Cardiac muscle cell (in vitro differentiated cells and primary cell): ENCODE results near the gene NRROS. TPM values are rescaled to one million over a fixed set of nuclear protein-coding genes. Genes with fewer than 3 reads are reported as not detected.
A peak's percentile ranks its signal among the peaks of the same experiment; 100 is the strongest.
"Not testable (repeated sequence)": the region's sequence is repeated elsewhere in the genome, so short reads cannot be mapped to it uniquely, and the experiment has no call there.

Experiments
- DNase-seq, 2 donors: peaks; one replicate each; pipeline versions ENCODE4 v3.0.0 to v3.0.0-alpha.2; 2010 to 2017; ENCODE audit warnings: low read depth in 1 of 2, low spot score in 1 of 2
- H3K27ac ChIP-seq: fragments of 200-600 bp; sonication (generic); 2 replicates; pipeline ENCODE4 v1.5.1; 2016
- H3K27me3 ChIP-seq: fragments of 200-600 bp; sonication (generic); 2 replicates; pipeline ENCODE4 v1.6.0; 2016; ENCODE audit warnings: control low read depth
- H3K36me3 ChIP-seq: fragments of 200-600 bp; sonication (generic); 2 replicates; pipeline ENCODE4 v1.5.1; 2016; ENCODE audit warnings: control low read depth
- H3K4me1 ChIP-seq: fragments of 200-600 bp; sonication (generic); 2 replicates; pipeline ENCODE4 v1.8.1; 2017; ENCODE audit warnings: low read depth, mild to moderate bottlenecking, mixed run types
- H3K4me3 ChIP-seq: fragments of 200-600 bp; sonication (generic); 2 replicates; pipeline ENCODE4 v1.5.1; 2016; ENCODE audit warnings: mild to moderate bottlenecking
- H3K9me3 ChIP-seq: fragments of 200-600 bp; sonication (generic); 2 replicates; pipeline ENCODE4 v1.5.1; 2017; ENCODE audit warnings: low read depth, mild to moderate bottlenecking, control low read depth
- polyA plus RNA-seq: library from polyadenylated mRNA; unstranded; fragments of >200 nt; fragmentation: Nextera tagmentation; extraction: Ambion mirVana; gene quantifications from 2 replicates; pipeline ENCODE4 v1.2.1, GENCODE V29; 2016
- total RNA-seq: library from RNA; depleted of rRNA; stranded (reverse); fragments of >200 nt; gene quantifications from 2 replicates; pipeline ENCODE4 v1.2.3, GENCODE V29; 2016
- TF ChIP-seq, protein P1 (sequence below): IDR thresholded peaks from 2 replicates; pipeline ENCODE4 v1.5.1; 2012; ENCODE audit warnings: low read depth, mild to moderate bottlenecking, low read length

The NRROS gene
- total and polyA plus RNA-seq, 2 experiments from 2014 or later: 1.6 TPM; not detected in 1

- H3K27ac ChIP-seq: no peak overlapping the region
- TF ChIP-seq, protein P1, sequence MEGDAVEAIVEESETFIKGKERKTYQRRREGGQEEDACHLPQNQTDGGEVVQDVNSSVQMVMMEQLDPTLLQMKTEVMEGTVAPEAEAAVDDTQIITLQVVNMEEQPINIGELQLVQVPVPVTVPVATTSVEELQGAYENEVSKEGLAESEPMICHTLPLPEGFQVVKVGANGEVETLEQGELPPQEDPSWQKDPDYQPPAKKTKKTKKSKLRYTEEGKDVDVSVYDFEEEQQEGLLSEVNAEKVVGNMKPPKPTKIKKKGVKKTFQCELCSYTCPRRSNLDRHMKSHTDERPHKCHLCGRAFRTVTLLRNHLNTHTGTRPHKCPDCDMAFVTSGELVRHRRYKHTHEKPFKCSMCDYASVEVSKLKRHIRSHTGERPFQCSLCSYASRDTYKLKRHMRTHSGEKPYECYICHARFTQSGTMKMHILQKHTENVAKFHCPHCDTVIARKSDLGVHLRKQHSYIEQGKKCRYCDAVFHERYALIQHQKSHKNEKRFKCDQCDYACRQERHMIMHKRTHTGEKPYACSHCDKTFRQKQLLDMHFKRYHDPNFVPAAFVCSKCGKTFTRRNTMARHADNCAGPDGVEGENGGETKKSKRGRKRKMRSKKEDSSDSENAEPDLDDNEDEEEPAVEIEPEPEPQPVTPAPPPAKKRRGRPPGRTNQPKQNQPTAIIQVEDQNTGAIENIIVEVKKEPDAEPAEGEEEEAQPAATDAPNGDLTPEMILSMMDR: no peak
Measured at GRCh38 chr3:196609805-196610515, 29.5 kb upstream of the NRROS start.

GRCh38 chr3:196611761-196612483 is 27.6 kb upstream of the NRROS start:
- Histone ChIP-seq H3K27ac (peak overlapping the region; percentile 28), H3K27me3 (no peaks in the 10 kb centered on the region), H3K9me3 (no peaks in the 10 kb centered on the region), H3K4me1 (peaks cover 3% of the 10 kb centered on the region), H3K4me3 (no peak overlapping the region), H3K36me3 (no peaks in the 10 kb centered on the region)
- DNase-seq: peak in 1 of 2 donors; percentile 24
- TF ChIP-seq, protein P1: no peak

More at GRCh38 chr3:196609805-196610515, 29.5 kb upstream of the NRROS start:
- Histone ChIP-seq H3K4me1 (peaks cover 3% of the 10 kb centered on the region), H3K36me3 (no peaks in the 10 kb centered on the region), H3K4me3 (no peak overlapping the region), H3K9me3 (no peaks in the 10 kb centered on the region), H3K27me3 (no peaks in the 10 kb centered on the region)
- no peak for DNase-seq

DNA sequence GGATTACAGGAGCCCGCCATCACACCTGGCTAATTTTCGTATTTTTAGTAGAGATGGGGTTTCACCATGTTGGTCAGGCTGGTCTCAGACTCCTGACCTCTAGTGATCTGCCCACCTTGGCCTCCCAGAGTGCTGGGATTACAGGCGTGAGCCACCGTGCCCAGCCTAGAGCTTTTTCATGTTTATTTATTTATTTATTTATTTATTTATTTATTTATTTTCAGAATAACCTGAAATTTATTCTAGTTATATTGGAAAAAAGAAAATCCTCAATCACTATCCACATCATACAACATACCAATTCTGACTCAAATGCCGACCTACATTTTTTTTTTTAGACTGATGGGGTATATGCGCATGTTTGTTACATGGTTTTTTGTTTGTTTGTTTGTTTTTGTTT is 24.3 kb upstream of the NRROS start:
- peaks cover 17% of the 10 kb centered on the region for H3K4me1 ChIP-seq
- not testable (repeated sequence) for H3K4me3 ChIP-seq

DNA sequence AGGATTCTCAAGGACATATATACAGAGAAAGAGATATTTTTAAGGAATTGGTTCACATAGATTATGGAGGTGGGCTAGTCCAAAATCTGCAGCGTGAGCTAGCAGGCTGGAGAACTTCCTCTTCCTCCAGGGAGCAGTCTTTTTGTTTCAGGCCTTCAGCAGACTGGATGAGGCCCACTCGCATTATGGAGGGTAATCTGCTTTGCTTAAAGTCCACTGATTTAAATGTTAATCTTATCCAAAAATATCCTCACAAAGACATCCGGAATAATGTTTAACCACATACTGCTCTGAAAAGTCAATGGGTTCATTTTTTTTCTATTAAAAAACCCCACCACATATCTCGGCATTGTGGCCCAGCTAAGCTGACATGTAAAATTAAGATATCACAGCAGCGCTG is 22.2 kb upstream of the NRROS start:
- DNase-seq: no peak
- Histone ChIP-seq H3K9me3 (no peaks in the 10 kb centered on the region), H3K36me3 (no peaks in the 10 kb centered on the region), H3K4me3 (no peak overlapping the region), H3K4me1 (peaks cover 20% of the 10 kb centered on the region), H3K27me3 (no peaks in the 10 kb centered on the region), H3K27ac (no peak overlapping the region)
- TF ChIP-seq, protein P1: no peak

More for the DNA sequence above, 24.3 kb upstream of the NRROS start:
- H3K27me3 ChIP-seq, DNase-seq, H3K27ac ChIP-seq, H3K36me3 ChIP-seq, H3K9me3 ChIP-seq: not testable (repeated sequence)

DNA sequence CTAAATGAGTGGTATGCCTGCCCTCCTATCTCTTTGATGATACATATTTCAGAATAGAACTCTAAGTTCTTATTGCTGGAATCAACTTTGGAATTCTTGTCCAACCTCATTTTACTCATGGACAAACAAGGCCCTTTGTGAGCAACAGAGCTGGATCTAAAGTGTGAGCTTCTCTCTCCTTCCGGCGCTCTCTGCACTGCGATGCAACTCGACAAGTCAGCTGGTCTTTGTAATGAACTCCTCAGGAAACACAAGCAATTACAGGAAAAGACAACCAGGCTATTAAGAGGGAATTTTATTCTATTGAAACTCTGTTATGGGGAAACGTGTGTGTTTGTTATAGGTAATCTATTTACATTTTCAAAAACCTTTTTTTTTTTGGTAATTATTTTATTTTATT is 20.3 kb upstream of the NRROS start:
- peak overlapping the region; percentile 87 for H3K27ac ChIP-seq
- H3K4me1 ChIP-seq: peaks cover 20% of the 10 kb centered on the region
- H3K27me3 ChIP-seq: no peaks in the 10 kb centered on the region
- TF ChIP-seq, protein P1: no peak
- H3K4me3 ChIP-seq: no peak overlapping the region
- peak in 1 of 2 donors; percentile 39 for DNase-seq
- no peaks in the 10 kb centered on the region for H3K9me3 ChIP-seq
- no peaks in the 10 kb centered on the region for H3K36me3 ChIP-seq

DNA sequence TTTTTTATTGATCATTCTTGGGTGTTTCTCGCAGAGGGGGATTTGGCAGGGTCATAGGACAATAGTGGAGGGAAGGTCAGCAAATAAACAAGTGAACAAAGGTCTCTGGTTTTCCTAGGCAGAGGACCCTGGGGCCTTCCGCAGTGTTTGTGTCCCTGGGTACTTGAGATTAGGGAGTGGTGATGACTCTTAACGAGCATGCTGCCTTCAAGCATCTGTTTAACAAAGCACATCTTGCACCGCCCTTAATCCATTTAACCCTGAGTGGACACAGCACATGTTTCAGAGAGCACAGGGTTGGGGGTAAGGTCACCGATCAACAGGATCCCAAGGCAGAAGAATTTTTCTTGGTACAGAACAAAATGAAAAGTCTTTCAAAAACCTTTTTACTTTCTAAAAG is 19.9 kb upstream of the NRROS start:
- H3K4me3 ChIP-seq, DNase-seq, H3K9me3 ChIP-seq, H3K36me3 ChIP-seq, H3K27me3 ChIP-seq: not testable (repeated sequence)
- peaks cover 20% of the 10 kb centered on the region for H3K4me1 ChIP-seq
- H3K27ac ChIP-seq: peak overlapping the region; percentile 87
